ENCODE data around the gene SUCO. TPM values are rescaled to one million over a fixed set of nuclear protein-coding genes. Genes with fewer than 3 reads are reported as not detected.

Gene SUCO
- total RNA-seq, 1 donor = 11.8 TPM

DNA sequence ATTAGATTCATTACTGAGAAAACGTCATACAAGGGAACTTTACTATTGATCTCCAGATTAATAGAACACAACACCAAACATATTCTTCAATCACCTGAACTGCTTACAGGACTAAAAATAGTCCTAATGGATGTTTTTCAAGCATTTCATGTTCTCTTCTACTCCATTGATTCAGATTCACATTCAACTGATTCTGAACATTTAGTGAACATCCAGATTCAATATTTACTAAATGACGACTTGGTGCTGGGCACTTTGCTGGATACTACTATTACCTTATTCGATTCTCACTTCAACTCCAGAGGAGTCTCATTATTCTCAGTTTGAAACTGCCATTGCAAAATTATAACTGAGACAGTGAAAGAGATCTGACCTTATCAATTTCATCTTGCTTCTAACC is 18.8 kb upstream of the SUCO start:
- no peak for DNase-seq (ENCODE audit: low read depth in 2 of 3, low spot score in 2 of 3)

DNA sequence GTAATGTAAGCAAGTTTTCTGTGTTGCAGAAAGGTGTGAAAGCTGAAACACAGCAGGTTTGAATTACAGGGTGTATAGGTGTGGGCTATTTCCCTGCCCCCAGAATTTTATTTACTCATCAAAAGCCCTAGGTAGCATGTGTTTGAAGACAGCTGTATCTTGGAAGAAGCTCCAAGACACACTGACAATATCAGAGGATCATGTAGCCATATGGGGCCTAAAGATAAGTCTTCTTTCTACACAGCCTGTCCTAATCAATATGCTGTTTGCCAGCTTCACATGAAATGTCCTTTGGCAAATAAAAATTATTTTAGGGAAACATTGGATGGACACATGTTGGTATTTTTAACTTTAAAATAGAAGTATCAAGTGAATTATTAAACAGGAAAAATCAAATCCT is 17.5 kb upstream of the SUCO start:
- DNase-seq (ENCODE audit: low read depth in 2 of 3, low spot score in 2 of 3) = no peak

DNA sequence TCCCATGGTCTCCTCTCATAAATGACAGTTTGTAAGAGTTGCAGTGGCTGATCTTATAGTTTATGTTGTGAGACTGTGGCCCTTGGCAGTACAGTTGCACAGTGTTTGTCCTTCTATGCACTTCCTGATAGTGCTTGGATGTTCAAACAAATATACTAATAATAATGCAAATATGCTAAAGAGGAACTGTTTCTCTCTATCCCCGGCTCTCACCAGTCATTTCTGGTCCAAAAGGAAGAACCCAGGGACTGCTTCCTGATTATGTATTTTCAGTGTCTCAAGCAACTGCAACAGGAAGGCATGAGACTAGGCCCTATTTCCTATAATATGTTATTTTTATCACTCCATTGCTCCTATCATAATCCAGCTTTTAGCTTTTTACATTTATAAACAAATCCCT is 17.0 kb upstream of the SUCO start:
- no peak for DNase-seq (ENCODE audit: low read depth in 2 of 3, low spot score in 2 of 3)

DNA sequence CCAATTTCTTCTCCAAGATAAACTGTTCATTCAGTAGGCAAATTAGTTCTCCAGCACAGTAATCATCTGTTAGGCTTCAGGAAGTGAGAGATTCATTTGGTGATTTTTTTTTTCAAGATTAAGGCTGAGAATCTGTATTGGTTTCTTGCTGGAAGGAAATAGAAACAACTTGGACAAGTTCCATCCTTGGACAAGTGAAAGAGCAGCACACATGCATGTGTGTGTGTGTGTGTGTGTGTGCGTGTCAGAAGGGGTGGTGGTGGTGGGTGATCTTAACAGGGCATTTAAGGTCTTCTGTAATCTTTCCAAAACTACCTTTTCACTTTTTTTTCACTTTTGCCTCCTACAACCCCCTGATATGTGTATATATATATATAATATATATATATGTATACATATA is 15.9 kb upstream of the SUCO start:
- peak in 1 of 3 donors; percentile 51 for DNase-seq (ENCODE audit: low read depth in 2 of 3, low spot score in 2 of 3)

DNA sequence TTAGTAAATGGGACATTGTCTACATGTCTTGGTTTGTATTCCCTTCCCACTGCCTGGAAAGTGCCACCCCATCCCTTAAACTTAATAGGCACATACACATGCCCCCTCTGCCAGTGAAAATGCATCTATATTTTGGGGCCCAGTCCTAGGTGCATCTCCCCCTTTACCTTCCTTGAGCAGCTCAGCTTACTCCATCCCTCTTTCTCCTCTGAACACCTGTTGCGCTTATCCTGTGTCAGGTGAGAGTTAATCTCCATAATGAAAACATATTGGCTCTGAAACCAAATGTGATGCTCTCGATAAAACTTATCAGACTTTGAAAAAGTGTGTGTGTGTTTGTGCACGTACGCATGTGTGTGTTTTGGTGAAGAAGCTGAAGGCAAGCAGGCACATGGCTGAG is 15.4 kb upstream of the SUCO start:
- DNase-seq (ENCODE audit: low read depth in 2 of 3, low spot score in 2 of 3) = no peak

DNA sequence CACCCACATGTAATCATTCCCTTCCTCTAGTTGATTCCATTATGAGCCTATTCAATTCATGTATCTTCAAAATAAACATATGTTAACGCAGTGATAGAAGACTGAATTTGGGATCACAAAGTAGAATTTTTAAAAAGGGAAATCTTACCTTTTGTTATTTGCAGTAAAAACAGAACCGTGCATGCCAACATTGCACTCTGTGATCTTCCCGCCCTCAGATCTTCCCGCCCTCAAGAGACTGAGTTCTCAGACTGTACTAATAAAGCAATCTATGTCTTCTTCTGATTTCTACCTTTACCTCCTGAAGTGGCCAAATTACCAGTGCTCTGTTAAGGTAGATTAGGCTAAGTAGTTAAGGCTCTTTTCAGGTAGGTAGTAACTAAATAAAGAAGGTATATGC is 3.6 kb upstream of the SUCO start:
- no peak for DNase-seq (ENCODE audit: low read depth in 2 of 3, low spot score in 2 of 3)

DNA sequence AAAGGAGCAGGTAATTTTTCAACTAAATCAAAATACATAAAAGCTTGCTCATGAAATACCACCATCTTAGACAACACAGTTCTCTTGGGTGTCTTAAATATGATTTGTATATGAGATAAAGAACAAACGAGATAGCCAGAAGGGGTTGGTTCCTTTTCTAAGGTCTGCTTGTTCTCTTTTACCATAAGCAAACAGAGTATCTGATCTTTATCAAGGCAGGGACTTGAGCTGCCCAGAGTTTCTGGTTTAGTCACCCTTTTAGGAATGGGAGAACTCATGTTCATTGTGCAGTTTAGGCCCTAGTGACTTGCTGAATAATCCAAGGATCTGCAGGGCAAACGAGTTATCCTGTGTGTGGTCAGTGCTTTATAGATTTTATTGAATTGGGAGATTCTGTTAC is 3.0 kb upstream of the SUCO start:
- peak in 1 of 3 donors; percentile 46 for DNase-seq (ENCODE audit: low read depth in 2 of 3, low spot score in 2 of 3)

DNA sequence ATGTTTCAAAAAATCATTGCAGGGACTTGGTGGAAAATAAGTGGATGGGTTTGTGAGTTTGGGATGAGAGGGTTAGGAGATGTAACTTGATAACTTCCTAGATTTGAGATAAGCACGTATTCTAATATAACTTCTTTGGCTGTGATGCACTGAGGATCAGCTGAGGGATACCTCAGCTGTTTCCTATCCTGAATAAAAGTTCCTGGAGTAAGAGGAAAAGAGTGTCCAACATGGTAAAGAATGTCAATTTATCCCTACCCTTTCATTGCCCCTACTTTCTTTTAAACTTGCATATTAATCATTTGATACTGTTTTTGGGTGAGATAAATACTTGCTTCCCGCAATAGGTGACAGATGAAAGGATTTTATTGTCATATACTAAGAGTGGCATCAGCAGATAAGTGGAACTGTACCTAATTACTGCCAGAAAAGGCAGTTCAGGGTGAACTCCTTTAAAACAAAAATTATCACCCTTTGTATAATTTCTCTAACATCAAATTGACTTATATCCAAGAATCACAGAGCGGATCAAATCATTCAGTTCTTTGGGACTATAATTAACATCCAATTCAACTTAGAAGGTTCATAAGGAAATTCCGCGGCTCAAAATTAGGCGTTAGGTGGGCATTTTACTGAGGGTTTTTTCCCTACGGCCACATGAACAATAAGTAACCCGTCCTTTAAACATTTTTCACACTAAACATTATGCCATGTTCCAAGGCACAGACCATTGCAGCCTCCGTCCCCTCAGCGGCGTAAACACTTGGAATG is 1.4 kb upstream of the SUCO start:
- no peak for DNase-seq (ENCODE audit: low read depth in 2 of 3, low spot score in 2 of 3)

DNA sequence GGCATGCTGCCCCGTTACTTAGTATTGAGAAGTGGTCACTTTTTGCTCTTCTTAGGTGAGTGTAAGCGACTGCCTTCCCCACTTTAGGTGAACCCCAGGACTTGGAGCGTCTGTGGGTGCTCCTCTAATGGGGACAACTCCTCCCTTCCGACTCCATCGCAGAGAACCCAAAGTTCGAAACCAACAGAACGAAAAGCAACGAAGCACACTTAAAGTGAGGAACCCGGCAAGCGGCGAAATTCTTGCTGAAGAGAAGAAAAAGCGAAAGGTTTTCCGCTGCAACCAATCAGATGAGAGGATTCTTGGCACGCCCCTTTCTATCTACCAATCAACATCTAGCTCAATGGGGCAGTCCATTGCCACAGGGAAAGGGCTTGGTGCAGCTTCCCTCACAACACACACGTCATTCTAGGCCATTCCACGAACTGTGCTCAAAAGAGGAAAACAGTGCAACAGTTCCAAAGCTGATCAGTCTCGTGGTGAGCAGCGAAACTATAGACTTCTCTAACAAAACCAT is 709 bp upstream of the SUCO start:
- peak in 2 of 3 donors; percentile 96 to 99 for DNase-seq (ENCODE audit: low read depth in 2 of 3, low spot score in 2 of 3)

DNA sequence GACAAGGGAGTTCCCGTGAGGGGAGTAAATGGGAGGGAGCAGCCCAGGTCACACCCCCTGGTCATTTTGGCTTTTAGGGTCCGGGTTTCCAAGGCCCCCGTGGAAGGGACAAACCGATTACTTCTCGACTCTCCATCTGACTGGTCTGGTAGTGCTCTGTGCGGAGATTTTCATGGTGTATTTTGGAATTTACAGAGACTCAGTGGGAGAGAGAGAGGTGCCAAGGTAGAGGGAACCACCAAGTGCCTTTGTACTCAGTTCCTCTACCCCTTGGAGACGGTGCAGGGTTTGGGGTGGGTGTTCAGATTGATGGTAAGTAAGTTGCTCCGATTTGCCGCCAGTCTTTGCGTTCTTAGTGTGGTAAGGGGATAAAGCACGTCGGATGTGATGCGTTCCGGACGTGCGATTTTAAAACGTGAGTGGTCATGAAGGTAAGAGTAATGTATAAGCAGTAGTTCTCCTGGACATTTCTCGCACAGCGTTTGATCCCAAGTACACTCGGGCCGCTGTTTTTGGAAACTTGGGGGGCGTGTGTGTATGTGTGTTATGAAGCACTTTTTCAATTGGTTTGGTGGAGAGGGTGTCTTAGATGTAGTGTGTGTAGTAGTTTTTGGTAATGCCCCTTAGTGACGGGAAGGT is 682 bp downstream of the SUCO start:
- peak in 2 of 3 donors; percentile 45 to 67 for DNase-seq (ENCODE audit: low read depth in 2 of 3, low spot score in 2 of 3)

DNA sequence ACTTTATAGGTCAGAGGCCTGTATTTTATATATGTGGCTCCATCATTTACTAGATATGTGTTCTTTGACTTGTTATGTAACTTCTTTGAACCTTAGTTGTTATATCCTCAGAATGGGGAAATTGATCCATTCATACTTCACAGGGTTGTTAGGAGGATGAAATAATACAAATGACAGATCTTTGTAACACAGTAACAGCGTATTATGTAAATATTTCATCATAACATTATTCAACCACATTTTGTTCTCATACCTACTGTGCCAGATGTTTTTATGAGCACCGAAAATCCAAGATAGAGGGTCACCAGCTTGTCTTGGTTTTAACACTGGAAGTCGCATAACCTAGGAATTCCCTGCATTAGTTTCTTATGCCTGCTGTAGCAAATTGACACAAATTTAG is 3.3 kb downstream of the SUCO start:
- DNase-seq (ENCODE audit: low read depth in 2 of 3, low spot score in 2 of 3) = no peak

DNA sequence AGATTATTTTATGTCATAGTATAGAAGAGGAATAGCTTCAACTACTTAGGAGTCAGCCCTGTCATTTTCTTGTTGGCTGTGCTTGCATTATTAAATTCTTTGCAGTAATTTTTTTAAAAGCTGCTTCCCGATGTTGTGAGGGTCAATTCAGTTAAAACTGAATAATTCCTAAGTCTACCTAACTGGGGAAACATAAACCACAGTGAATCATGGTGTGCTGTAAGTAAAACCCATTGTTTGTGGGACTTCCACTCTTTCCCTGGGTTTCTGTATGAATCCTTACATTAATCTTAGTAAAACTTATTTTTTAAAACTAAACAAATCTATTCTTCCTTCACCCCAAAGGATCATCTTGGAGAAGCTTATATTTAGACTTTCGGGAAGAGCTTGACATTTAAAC is 4.4 kb downstream of the SUCO start:
- DNase-seq (ENCODE audit: low read depth in 2 of 3, low spot score in 2 of 3) = no peak

DNA sequence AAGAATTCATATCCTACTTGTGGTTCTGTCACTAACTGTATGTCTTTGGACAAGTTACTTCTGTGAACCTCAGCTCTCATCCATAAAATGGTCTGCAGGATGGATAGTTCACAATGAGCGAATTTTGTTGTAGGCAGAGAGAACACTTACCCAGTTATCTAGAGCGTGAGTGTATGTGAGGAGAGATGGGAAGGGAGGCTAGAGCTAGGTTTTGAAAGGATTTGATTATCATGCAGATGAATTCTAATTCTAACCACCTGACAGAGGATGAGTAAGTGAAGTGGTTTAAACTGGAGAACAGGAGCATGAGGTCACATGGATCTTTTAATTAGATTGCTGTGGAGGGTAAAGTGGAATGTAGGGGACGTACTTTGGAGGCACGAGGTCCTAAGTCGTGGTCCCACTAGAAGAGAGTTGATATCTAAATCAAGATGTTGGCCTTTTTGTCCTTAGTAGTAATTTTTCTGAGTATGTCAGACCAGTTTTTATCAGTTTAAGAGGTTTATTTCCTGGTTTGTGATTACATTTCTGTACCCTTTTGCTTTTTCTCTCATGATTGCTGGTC is 5.0 kb downstream of the SUCO start:
- no peak for DNase-seq (ENCODE audit: low read depth in 2 of 3, low spot score in 2 of 3)

DNA sequence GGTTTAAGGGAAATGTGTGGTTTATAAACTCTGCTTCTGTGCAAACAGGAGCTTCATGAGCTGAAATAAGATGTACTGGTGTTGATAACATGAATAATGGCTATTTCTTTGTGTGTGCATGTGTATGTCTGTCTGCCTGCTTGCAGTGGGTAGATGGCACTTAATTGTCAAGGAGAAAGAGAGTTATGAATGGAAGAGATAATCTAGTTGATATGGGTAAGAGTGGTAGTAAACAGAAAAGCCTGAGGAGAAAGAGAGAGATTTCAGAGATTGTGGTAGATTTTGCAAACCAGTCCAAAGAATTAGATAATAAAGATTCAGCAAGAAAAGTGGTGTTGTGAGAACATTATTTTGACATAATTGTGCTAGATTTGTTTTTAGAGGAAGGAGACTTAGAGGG is 7.7 kb downstream of the SUCO start:
- DNase-seq (ENCODE audit: low read depth in 2 of 3, low spot score in 2 of 3) = no peak

DNA sequence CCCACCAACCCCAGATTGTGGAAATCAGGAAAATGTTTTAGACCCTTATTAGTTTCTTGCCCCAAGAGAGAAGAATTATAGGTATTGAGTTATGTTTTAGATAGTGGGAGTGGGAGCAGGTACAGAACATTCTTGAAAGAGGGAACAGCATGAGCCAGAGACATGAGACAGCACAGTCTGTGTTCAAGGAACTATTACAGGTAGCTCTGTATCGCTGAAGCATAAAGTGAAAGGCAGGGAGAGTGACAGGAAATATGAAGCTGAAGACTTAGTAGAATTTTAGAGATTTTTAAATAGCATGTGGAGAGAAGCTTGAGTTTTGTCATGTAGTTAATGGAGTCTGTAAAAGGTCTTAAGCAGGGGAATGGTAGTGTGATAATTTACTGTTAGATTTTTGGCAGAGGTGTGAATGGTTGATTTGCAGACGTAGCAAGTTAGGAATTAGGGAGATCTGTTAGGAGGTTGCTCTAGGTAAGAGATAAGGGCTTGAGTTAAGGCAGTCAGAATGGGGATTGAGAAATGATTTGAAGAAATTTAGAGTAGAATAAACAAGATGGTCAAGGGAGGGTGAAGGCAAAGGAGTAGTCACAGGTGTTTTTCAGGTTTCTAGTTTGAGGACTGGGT is 11.6 kb downstream of the SUCO start:
- no peak for DNase-seq (ENCODE audit: low read depth in 2 of 3, low spot score in 2 of 3)

DNA sequence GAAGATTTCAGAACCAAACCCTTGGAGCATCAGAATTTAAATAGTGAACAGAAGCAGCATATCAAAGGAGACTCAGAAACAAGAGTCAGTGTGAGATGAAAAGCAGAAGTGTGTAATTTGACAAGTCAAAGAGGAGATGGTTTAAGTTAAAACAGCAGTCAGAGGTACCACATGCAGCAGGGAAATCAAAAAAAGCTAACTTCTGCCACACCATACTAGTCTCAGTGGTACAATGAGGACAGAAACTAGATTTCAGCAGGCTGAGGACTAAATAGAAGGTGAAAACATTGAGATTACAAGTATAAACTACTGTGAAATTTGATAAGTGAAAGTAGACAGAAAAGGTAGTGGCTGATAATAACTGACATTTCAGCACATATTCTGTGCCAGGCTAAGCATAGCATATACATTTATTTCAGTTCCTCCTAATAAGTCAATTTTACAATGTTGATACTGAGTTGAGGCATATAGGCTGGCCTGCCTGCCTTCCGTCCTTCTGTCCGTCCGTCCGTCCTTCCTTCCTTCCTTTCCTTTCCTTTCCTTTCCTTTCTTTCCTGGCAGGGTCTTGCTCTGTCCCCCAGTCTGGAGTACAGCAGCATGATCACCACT is 12.6 kb downstream of the SUCO start:
- peak in 1 of 3 donors; percentile 20 for DNase-seq (ENCODE audit: low read depth in 2 of 3, low spot score in 2 of 3)

DNA sequence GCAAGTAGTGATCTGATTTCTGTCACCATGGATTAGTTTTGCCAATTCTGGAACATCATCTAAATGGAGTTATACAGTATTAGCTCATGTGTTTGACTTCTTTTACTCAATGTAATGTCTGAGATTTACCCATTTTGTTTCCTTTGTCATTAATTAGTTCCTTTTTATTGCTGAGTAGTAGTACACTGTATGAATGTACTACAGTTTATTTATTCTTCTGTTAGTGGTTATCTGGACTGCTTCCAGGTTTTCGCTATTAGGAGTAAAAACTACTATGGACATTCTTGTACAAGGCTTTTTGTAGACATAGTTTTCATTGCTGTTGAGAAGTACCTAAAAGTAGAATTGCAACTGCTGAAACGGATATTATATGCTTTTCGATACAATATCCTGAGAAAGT is 14.1 kb downstream of the SUCO start:
- DNase-seq (ENCODE audit: low read depth in 2 of 3, low spot score in 2 of 3) = no peak

DNA sequence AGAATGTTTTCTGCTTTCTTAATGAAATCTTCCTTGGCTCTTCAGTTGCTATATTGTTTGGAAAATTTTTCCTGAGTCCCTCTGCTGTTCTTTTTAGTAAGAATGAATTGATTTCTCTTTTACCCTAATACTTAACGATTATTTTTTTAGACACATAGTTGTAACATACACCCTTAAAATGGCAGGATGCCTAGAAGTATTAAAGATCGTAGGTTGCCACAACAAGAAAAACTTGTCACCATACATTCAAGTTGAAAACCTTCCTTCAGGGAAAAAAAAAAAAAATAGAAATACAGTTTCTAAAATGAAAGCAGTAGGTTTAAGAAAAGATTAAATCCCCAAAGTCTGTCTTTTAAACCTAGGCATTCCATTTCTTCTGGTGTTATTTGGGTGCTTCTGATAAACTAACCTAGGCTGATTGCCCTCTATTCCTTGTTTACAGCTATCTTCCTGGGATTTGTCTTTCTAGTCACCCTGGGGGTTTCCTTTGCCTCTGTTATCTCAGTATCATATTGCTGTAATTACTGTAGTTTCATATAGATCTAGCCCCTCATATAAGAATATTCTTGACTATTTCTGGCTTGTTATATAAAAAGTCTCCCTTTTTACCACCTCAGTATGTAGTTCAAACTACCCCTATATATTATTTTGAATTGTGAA is 16.8 kb downstream of the SUCO start:
- no peak for DNase-seq (ENCODE audit: low read depth in 2 of 3, low spot score in 2 of 3)

DNA sequence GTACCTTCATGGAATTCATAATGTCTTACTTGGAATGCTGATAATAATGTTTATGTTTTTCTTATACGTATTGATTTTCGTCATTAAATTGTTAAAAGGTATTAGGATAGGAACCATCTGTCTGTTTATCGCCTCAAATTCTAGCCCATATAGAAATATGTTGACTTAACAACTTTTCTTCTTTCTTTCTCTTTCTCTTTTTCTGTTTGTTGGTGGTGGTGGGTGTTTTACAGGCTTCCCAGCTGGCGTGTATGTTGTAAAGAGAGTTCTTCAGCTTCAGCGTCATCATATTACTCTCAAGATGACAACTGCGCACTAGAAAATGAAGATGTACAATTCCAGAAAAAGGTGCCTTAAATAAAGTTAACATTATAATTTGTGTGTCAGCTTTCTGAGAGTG is 18.3 kb downstream of the SUCO start:
- DNase-seq (ENCODE audit: low read depth in 2 of 3, low spot score in 2 of 3) = no peak

DNA sequence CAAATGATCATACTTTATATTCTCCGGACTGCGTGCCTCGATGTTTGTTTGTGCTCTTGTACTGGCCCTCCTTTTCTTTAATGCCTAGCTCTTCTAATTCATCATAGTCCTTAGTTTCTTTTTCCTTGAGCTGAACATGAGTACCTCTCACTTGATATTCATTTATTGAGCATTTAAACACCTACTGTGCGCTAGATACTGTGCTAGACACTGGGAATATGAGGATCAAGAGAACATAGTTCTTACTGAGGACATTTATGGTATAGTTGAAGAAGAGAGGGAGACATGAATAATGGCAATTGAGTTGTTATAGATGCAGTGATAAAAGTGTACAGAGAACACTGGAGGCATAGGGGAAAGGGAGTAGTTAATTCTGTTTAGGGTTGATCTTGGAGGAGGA is 22.0 kb downstream of the SUCO start:
- DNase-seq (ENCODE audit: low read depth in 2 of 3, low spot score in 2 of 3) = no peak

DNA sequence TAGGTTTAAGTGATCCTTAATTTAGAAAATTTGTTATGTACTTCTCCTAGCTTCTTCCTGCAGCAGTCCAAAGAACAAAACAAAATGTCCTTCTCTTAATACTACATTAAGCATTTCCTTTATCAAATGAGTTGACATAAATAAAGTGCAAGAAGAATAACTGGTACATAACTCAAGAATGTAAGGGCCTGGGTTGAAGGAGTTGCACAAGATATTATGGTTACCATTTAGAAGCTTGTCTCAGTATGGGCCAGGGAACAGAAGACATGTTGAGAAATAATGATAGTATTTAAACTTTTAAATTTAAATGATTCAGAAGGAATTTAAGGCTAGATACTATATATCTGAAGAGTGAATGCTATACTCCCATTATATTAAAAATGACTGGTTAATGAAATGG is 23.5 kb downstream of the SUCO start:
- no peak for DNase-seq (ENCODE audit: low read depth in 2 of 3, low spot score in 2 of 3)

Measured in hematopoietic multipotent progenitor cell (in vitro differentiated cells).